Liver (tissue), 9 donors: Measurements from ENCODE around the gene ABCB6. TPM values are rescaled to one million over a fixed set of nuclear protein-coding genes. Genes with fewer than 3 reads are reported as not detected.

Experiments
- DNase-seq: peaks from one replicate; pipeline ENCODE4 v3.0.0-alpha.2; 2017; ENCODE audit warnings: low spot score
- H3K27ac ChIP-seq, 2 donors: one replicate each; pipeline ENCODE4 v1.7.0; 2013; ENCODE audit warnings: inconsistent platforms in 2 of 2, low read length in 2 of 2, control low read depth in 1 of 2, low read depth in 1 of 2, mild to moderate bottlenecking in 1 of 2
- H3K27me3 ChIP-seq, 4 donors: one replicate each; pipeline versions ENCODE4 v1.6.1 to v1.7.0; 2013; ENCODE audit warnings: low read length in 3 of 4, inconsistent platforms in 1 of 4, mild to moderate bottlenecking in 1 of 4, moderate library complexity in 1 of 4; ENCODE audit not compliant: control insufficient read depth in 4 of 4, insufficient read depth in 4 of 4
- H3K36me3 ChIP-seq, 4 donors: one replicate each; pipeline versions ENCODE4 v1.6.1 to v1.7.0; 2013; ENCODE audit warnings: low read length in 3 of 4, mild to moderate bottlenecking in 3 of 4, low read depth in 1 of 4, moderate library complexity in 1 of 4; ENCODE audit not compliant: control insufficient read depth in 4 of 4, insufficient read depth in 3 of 4
- H3K4me1 ChIP-seq, 4 donors: one replicate each; pipeline versions ENCODE4 v1.6.1 to v1.7.0; 2013; ENCODE audit warnings: low read length in 3 of 4, mild to moderate bottlenecking in 3 of 4, moderate library complexity in 1 of 4; ENCODE audit not compliant: control insufficient read depth in 4 of 4, insufficient read depth in 4 of 4
- H3K4me3 ChIP-seq, 3 donors: one replicate each; pipeline versions ENCODE4 v1.6.1 to v1.7.0; 2013; ENCODE audit warnings: low read length in 3 of 3, control low read depth in 1 of 3, low read depth in 1 of 3, mild to moderate bottlenecking in 1 of 3
- H3K9ac ChIP-seq, 2 donors: one replicate each; pipeline ENCODE4 v1.7.0; 2013; ENCODE audit warnings: low read length in 2 of 2, mild to moderate bottlenecking in 2 of 2, moderate library complexity in 2 of 2, control low read depth in 1 of 2, low read depth in 1 of 2
- H3K9me3 ChIP-seq, 4 donors: one replicate each; pipeline versions ENCODE4 v1.6.1 to v1.7.0; 2013; ENCODE audit warnings: low read length in 3 of 4; ENCODE audit not compliant: control insufficient read depth in 4 of 4
- ATF3 ChIP-seq: IDR thresholded peaks from 2 replicates; pipeline ENCODE4 v1.6.1; 2016; ENCODE audit warnings: antibody characterized with exemption
- CTCF ChIP-seq: fragments of 150-350 bp; IDR thresholded peaks from 2 replicates; pipeline ENCODE4 v1.5.1; 2017; ENCODE audit warnings: improper control_type of control experiment, low read depth, low read length; ENCODE audit not compliant: missing input control
- EGR1 ChIP-seq, 2 donors: IDR thresholded peaks; 2 replicates each; pipeline ENCODE4 v1.6.1; 2016 to 2018; ENCODE audit warnings: antibody characterized with exemption in 2 of 2, low read depth in 2 of 2
- FOXA1 ChIP-seq: IDR thresholded peaks from 2 replicates; pipeline ENCODE4 v1.6.1; 2016; ENCODE audit warnings: antibody characterized with exemption
- FOXA2 ChIP-seq: IDR thresholded peaks from 2 replicates; pipeline ENCODE4 v1.6.1; 2016; ENCODE audit warnings: antibody characterized with exemption
- GABPA ChIP-seq, 2 donors: IDR thresholded peaks in 1 of 2; conservative IDR thresholded peaks in 1 of 2; 2 replicates each; pipeline ENCODE4 v1.6.1; 2016; ENCODE audit warnings: antibody characterized with exemption in 2 of 2, mild to moderate bottlenecking in 1 of 2, moderate library complexity in 1 of 2
- HNF4A ChIP-seq, 2 donors: conservative IDR thresholded peaks; 2 replicates each; pipeline ENCODE4 v1.6.1; 2016; ENCODE audit warnings: antibody characterized with exemption in 2 of 2, mild to moderate bottlenecking in 2 of 2
- HNF4G ChIP-seq: IDR thresholded peaks from 2 replicates; pipeline ENCODE4 v1.6.1; 2016; ENCODE audit warnings: antibody characterized with exemption
- NR2F2 ChIP-seq: IDR thresholded peaks from 2 replicates; pipeline ENCODE4 v1.6.1; 2016; ENCODE audit warnings: antibody characterized with exemption
- RAD21 ChIP-seq, 2 donors: IDR thresholded peaks; 2 replicates each; pipeline ENCODE4 v1.6.1; 2016; ENCODE audit warnings: antibody characterized with exemption in 2 of 2, mild to moderate bottlenecking in 2 of 2
- REST ChIP-seq: IDR thresholded peaks from 2 replicates; pipeline ENCODE4 v1.6.1; 2016; ENCODE audit warnings: antibody characterized with exemption, mild to moderate bottlenecking
- SP1 ChIP-seq: IDR thresholded peaks from 2 replicates; pipeline ENCODE4 v1.6.1; 2018; ENCODE audit warnings: antibody characterized with exemption, mild to moderate bottlenecking
- TAF1 ChIP-seq: conservative IDR thresholded peaks from 2 replicates; pipeline ENCODE4 v1.6.1; 2016; ENCODE audit warnings: antibody characterized with exemption, mild to moderate bottlenecking
- YY1 ChIP-seq: IDR thresholded peaks from 2 replicates; pipeline ENCODE4 v1.6.1; 2016; ENCODE audit warnings: antibody characterized with exemption, mild to moderate bottlenecking
- ZBTB33 ChIP-seq: IDR thresholded peaks from 2 replicates; pipeline ENCODE4 v1.6.1; 2016; ENCODE audit warnings: antibody characterized with exemption
- WGBS: extraction: QIAGEN DNeasy Blood & Tissue Kit; methylation state at CpG from one replicate; pipeline ENCODE4 v1.1.7; 2013; 5-methylcytosine and 5-hydroxymethylcytosine counted together
- polyA plus RNA-seq, 2 donors: library from polyadenylated mRNA; stranded (reverse) in 1 of 2; unstranded in 1 of 2; fragments of 200-250 nt in 1 of 2; fragments of >200 nt in 1 of 2; fragmentation: Nextera tagmentation in 1 of 2; extraction: Ambion mirVana in 1 of 2; gene quantifications; one replicate each; pipeline versions ENCODE4 v1.2.1 to v1.2.3, GENCODE V29; 2013 to 2015
- total RNA-seq, 2 donors: library from RNA; depleted of rRNA; stranded (reverse); fragments of >200 nt; gene quantifications; one replicate each; pipeline ENCODE4 v1.2.3, GENCODE V29; 2014
- donor health status: healthy.
- donor health status: healthy.
- donor health status: healthy.
- donor health status: healthy.
- donor health status: healthy.

ABCB6 gene
- total and polyA plus RNA-seq, 4 donors, result 19.0 to 96.1 (median 47.8) TPM

- Histone ChIP-seq H3K36me3 (peaks cover 0 to 32% (median 25%) of the 10 kb centered on the region in 4 donors), H3K4me3 (no peak overlapping the region), H3K4me1 (peaks cover under 1 to 41% (median 32%) of the 10 kb centered on the region in 4 donors), H3K9ac (no peak overlapping the region), H3K9me3 (no peaks in the 10 kb centered on the region), H3K27ac (no peak overlapping the region), H3K27me3 (no peaks in the 10 kb centered on the region)
- 88% methylated on average over 7 of the region's 7 CpGs for WGBS
- TF ChIP-seq GABPA (IDR thresholded peaks at IDR 0.05 in 1 of 2, conservative IDR thresholded peaks at IDR 0.05 in 1 of 2) (no peak), RAD21 (IDR thresholded peaks at IDR 0.05) (no peak), REST (no peak), HNF4A (conservative IDR thresholded peaks at IDR 0.05) (no peak), FOXA1 (no peak), EGR1 (IDR thresholded peaks at IDR 0.05; ENCODE audit: low read depth in 2 of 2) (no peak), SP1 (no peak), ATF3 (no peak), TAF1 (no peak), CTCF (no peak), NR2F2 (no peak), YY1 (no peak)
- no peak for DNase-seq
Observed at GRCh38 chr2:219174801-219175200, 44.0 kb downstream of the ABCB6 start.

GRCh38 chr2:219174146-219174545 lies 44.6 kb downstream of the ABCB6 start:
- Histone ChIP-seq H3K27ac (no peak overlapping the region), H3K9me3 (no peaks in the 10 kb centered on the region), H3K36me3 (peaks cover 0 to 30% (median 24%) of the 10 kb centered on the region in 4 donors), H3K9ac (no peak overlapping the region), H3K4me1 (peaks cover 4 to 40% (median 28%) of the 10 kb centered on the region in 4 donors), H3K4me3 (no peak overlapping the region), H3K27me3 (no peaks in the 10 kb centered on the region)
- TF ChIP-seq ZBTB33 (no peak), HNF4G (no peak), TAF1 (no peak), ATF3 (no peak), HNF4A (conservative IDR thresholded peaks at IDR 0.05) (no peak), FOXA1 (no peak), REST (no peak), NR2F2 (no peak), EGR1 (IDR thresholded peaks at IDR 0.05; ENCODE audit: low read depth in 2 of 2) (no peak), RAD21 (IDR thresholded peaks at IDR 0.05) (no peak), FOXA2 (no peak), SP1 (no peak)
- 92% methylated on average over 3 of the region's 3 CpGs for WGBS
- no peak for DNase-seq
